ENCODE results near the gene TXNRD2.

TXNRD2 gene

GRCh38 chr22:19979712-19980493, 38.3 kb upstream of the TXNRD2 start:
- no peak for DNase-seq

- no peak for DNase-seq
These were observed 37.1 kb upstream of the TXNRD2 start for GRCh38 chr22:19978748-19979147.

- no peak for DNase-seq
These were observed 36.0 kb upstream of the TXNRD2 start for GRCh38 chr22:19977296-19978243.

GRCh38 chr22:19976671-19977070, 35.1 kb upstream of the TXNRD2 start:
- no peak for DNase-seq

GRCh38 chr22:19975707-19976035, 34.1 kb upstream of the TXNRD2 start:
- DNase-seq: no peak

- no peak for DNase-seq
These were observed 33.5 kb upstream of the TXNRD2 start for GRCh38 chr22:19974935-19975706.

GRCh38 chr22:19974268-19974861, 32.7 kb upstream of the TXNRD2 start:
- peak; percentile 78 for DNase-seq

- no peak for DNase-seq
These were observed 32.1 kb upstream of the TXNRD2 start for GRCh38 chr22:19973551-19974267.

GRCh38 chr22:19972652-19973550, 31.3 kb upstream of the TXNRD2 start:
- no peak for DNase-seq

GRCh38 chr22:19972251-19972650, 30.6 kb upstream of the TXNRD2 start:
- no peak for DNase-seq

GRCh38 chr22:19971276-19972124, 29.9 kb upstream of the TXNRD2 start:
- no peak for DNase-seq

- peak; percentile 78 for DNase-seq
These were observed 29.1 kb upstream of the TXNRD2 start for GRCh38 chr22:19970479-19971275.

- DNase-seq: no peak
These were observed 28.4 kb upstream of the TXNRD2 start for GRCh38 chr22:19970031-19970478.

GRCh38 chr22:19969141-19969928, 27.7 kb upstream of the TXNRD2 start:
- DNase-seq: no peak

GRCh38 chr22:19968450-19968891, 26.9 kb upstream of the TXNRD2 start:
- DNase-seq: no peak

- no peak for DNase-seq
These were observed 26.3 kb upstream of the TXNRD2 start for GRCh38 chr22:19967850-19968449.

- no peak for DNase-seq
These were observed 25.5 kb upstream of the TXNRD2 start for GRCh38 chr22:19966908-19967750.

All from left hindlimb (tissue), 1 donor.